ENCODE results near the gene NRIP3.
A peak's percentile ranks its signal among the peaks of the same experiment; 100 is the strongest.

Gene NRIP3

DNA sequence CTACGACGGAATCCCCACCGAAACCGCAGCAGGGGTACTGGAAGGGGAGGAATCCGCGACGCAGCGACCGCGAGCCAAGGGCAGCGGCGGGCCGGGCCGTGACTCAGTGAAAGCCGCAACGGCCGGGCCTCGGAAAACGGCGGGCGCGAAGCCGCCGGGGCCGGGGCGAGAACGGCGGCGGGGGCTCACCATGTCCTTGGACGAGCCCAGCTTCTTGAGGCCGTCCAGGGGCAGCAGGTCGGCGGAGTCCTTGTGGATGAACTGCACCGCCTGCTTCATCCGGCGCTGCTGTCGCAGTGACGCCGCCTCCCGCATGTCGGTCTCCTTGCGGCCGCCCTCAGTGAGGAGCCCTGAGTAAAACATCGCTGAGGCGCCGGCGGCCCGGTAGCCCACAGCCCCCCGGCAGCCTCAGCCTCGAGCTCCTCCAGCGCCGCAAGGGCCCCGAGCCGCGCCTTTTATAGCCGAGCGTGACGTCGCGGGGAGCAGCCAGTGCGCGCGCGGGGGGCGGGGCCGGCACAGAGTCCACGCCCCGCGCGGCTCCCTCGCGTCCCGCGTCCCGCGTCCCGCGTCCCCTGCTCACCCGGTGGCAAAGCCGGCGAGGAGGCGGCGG lies at the start of gene NRIP3:
Gene NRIP3 (minus strand): TSS at position 429 of the 610 bp plus-strand sequence. CDS start 66 bp downstream, at position 363.
- DNase-seq: no peak

DNA sequence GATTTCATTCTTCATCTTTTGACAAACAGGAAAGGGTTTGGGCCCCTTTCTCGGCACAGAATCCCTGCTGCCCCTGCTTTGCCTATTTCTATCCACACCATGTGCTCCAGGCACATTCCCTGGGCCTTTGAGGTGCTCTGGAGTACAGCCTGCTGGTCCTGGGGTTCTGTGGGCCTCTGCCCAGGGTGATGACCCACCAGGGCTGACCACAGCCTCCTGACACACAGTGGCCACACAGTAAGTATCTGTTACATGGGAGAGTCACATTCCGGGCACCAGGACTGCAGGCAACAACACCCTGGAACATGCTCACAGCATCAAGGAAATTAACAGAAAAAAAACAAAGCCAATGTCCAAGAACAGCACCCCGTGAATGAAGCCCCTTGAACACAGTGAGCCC lies 48.5 kb upstream of the NRIP3 start:
- DNase-seq: no peak

DNA sequence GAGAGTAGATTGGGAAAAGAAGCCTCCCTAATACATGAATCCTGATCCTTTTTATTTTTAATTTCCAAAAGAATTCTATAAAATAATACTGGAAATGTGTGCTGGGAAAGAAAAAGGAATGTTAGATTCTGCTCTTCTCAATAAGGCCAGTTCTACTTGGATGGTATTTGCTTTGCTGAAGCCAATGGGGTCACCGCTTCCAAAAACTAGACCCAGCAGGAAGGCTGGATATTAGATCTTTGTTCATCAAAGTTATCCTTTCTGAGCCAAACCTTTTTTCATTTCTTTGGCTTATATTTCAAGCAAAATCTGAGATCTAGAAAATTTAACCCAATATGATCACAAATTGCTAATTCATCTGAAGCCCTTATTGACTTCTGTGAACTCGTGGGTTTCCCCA lies 46.2 kb upstream of the NRIP3 start:
- DNase-seq: no peak

- DNase-seq: no peak
These were observed 44.2 kb upstream of the NRIP3 start for GRCh38 chr11:9047964-9048523.

DNA sequence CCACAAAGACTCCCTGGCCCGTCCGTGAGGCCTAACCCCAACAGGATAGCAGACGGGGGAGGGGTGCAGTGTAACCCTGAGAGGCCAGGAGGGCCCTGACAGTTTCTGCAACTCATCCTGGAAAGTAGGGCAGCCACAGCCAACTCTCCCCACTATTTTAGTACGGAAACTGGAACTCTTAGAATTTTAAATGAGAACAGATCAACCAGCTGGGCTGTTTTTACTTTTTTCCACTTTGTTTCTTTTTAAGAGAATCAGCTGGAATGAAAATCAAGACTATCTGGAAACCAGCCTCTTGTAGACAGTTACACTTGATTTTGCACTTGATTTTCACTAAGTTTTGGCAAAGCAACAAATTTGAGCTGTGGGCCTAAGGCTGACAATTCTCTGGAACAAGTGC lies 42.7 kb upstream of the NRIP3 start:
- no peak for DNase-seq

GRCh38 chr11:9042488-9042887 lies 38.7 kb upstream of the NRIP3 start:
- no peak for DNase-seq

- DNase-seq: no peak
These were observed 37.9 kb upstream of the NRIP3 start for GRCh38 chr11:9041747-9042146.

DNA sequence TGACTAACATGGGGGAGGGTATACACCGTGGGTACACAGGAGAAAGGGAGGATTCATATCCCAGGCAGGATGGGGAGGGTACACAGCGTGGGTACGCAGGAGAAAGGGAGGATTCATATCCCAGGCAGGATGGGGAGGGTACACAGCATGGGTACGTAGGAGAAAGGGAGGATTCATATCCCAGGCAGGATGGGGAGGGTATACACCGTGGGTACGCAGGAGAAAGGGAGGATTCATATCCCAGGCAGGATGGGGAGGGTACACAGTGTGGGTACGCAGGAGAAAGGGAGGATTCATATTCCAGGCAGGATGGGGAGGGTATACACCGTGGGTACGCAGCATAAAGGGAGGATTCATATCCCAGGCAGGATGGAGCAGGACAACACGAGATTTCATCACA lies 36.6 kb upstream of the NRIP3 start:
- no peak for DNase-seq

DNA sequence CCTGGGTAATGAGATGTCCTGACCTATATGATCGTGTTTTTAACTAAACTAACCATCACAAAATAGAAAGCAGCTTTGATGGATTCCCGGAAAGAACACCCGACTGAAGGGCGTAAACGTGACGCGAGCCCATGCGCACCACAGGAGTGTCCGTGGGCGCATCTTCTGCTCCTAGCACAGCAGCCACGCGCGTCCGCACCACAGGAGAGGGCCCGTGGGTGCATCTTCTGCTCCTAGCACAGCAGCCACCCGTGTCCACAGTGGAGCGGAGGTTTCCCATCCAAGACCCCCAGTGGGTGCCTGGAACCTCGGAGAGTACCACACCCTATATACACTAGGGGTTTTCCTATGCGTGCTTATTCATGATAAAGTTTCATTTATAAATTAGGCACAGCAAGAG lies 36.1 kb upstream of the NRIP3 start:
- no peak for DNase-seq

- DNase-seq: no peak
These were observed 35.4 kb upstream of the NRIP3 start for GRCh38 chr11:9039198-9039597.

DNA sequence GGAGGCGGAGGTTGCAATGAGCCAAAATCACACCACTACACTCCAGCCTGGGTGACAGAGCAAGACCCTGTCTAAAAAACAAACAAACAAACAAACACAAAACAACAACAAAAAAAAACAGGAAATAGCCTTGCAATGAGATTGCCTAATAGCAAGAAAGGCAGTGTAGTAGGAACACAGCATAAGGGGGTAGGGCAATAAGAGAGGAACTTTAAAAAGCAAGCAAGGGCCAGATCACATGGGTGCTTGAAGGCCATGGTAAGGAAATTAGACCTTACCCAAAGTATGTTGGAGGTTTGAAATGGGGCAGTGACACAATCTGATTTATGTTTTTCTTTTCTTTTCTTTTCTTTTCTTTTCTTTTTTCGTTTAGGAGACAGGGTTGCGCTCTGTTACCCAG lies 34.7 kb upstream of the NRIP3 start:
- DNase-seq: no peak

DNA sequence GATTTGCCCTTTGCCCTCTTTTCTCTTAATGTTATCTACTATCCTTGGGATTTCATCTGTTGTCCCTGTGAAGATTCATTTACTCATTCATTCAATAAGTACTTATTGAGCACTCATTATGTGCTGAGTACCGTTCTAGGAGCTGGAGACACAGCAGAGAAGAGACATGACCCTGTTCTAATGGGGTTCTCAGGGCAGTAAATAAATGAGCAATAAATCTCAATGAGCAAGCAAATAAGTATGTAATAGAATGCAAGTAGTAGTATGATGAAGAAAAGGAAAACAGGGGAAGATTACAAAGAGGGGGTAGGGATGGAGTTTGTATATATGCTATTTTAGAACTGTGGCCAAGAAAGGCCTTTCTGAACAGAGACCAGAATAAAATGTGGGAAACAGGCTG lies 34.2 kb upstream of the NRIP3 start:
- DNase-seq: no peak

DNA sequence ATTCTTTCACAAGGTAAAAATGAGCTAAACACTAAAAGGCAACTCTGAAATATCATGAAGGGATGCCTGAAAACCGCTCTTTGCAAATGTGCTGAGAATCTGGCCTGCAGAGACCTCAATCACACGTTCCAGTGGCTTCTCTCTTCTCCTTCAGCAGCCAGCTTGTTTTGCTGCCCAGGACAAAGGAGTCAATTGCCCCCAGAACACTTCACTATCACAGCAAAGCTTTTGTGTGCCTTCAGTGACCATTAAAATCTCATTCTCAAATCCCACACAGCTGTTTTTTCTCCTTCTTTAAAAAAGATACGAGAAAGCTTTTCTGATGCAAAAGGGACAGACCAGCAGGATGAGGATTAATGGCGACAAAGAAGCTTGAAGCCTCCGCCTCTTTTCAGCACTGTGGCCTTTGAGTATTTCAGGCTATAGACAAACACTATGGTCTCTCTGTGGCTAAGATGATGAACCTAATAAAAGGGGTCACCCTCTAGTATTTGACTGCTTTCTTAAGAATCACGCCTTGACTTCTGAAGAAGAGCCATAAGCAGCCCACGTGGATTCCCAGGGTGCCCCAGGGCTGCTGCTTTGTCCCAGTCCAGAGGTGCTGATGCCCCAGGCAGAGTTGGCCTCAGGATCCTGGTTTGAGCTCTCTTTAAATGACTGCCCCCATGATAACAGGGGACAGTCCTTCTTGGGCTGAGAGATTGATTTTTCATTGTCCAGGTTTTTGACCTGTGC lies 33.4 kb upstream of the NRIP3 start:
- DNase-seq: no peak

DNA sequence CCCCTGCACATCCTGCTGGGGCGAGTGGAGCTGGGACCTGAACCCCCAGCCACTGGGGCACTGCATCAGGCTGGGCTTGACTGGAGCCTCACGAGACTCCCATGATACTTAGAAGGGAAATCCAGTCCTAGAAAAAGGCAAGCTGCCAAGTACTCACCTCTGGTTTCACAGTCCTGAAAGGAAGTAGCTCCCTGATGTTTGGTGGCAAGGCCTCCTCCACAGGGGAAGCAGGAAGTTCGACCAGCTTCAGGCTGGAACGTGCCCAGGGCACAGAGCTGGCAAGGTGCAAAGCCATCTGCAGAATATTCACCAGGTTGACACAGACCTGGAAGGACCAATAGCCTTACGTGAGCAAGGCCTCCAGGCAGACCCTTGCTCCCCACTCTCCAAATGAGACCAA lies 26.8 kb upstream of the NRIP3 start:
- DNase-seq: no peak

DNA sequence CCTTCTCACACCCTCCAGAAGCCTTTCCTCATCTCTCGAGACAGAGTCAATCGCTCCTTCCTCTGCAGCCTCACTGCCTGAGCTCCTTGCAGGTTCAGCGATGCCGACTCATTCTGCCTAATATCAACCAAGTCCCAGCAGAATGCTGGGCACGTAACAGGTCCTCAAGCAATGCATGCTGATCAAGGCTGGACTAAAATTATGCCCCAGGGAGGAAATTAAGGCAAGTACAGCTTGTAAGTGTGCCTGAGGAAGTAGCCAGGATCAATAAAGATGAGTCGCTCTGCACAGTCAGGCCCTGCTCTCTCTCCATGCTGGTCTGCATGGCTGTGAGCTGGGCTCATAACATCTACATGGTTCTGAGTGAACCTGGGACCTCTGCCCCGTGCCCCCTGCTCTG lies 25.6 kb upstream of the NRIP3 start:
- no peak for DNase-seq

DNA sequence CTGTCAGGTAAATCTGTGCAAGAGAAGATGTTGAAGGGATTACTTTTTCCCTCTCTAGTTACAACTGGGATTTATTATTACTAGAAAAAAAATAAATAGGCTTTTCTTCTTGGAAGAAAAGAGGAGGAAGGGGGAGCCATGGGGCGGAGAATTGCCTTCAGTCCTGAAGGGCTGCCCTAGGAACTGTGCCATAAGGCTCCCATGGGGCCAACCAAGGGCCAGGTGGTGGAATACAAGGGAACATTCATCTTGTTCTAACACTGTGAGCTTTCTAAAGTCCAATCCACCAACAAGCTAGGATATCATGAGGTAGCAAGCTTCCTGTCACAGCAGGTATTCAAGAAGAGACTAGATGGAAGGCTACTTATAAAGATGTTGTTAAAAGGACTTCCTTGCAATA lies 24.8 kb upstream of the NRIP3 start:
- no peak for DNase-seq

DNA sequence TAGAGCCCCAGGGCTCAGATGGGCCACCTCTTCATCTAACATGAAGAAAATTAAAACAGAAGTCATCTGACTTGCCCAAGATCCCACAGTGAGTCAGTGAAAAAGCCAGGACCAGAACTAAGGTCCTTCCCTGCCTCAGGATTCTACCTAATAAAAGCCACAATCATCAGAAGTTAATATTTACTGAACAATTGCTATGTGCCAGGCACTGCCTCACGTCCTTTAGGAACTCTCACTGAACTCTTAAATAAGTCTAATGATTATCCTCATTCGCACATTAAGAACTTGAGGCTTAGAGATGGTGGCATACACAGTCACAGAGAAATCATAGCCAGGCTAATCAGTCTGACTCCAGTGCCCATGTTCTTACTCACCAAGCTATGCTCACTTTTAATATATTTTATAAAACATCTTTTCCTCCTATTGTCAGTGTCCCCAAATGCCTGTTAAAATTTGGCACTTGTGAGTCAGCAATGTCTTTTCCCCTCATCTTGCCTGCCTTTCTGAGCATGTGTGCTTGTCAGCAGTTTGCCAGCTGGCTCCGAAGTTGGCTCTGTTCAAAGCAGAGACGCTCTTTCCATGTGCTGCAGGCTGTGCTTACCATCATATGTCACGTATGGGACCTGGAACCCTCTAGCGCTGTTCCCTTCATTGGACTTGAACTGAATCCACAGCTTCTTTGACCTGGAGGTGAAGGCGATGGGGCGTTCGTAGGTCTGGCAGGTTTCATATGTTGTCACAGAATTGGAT lies 21.5 kb upstream of the NRIP3 start:
- no peak for DNase-seq

DNA sequence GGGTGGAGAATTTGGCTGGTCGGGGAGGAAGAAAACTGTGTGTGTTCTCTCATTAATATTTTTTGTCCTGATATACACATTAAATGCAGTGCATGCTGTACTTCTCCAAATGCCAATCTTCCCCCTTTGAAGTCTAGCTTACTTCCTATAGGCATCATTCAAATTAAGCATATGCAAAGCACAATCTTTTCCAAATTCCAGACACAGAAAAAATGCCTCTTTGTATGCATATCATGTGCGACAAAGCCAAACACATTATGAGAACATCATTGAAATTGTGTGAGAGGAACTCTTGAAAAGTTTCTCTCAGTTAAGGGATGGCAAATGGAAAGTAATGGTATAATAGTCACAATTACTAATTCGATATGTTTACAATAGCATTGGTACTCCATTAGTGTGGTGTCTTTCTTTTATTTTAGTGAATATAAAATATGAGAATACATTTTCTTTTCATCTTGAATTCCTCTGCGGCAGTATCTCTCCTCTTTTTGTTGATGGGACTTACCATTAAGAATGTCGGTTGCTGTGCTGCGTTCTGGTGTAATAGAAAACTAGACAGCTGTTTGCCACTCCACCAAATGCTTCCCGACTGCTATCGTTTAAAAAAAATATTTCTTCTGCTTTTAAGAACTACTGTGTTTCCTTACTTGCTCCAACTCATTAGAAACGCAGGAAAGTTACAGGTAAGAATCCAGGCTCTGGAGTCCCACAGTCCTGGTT lies 19.3 kb upstream of the NRIP3 start:
- DNase-seq: no peak

- no peak for DNase-seq
These were observed 17.1 kb upstream of the NRIP3 start for GRCh38 chr11:9020916-9021315.

- DNase-seq: no peak
These were observed 16.1 kb upstream of the NRIP3 start for GRCh38 chr11:9019861-9020260.

GRCh38 chr11:9017773-9018172 lies 14.0 kb upstream of the NRIP3 start:
- peak; percentile 46 for DNase-seq

DNA sequence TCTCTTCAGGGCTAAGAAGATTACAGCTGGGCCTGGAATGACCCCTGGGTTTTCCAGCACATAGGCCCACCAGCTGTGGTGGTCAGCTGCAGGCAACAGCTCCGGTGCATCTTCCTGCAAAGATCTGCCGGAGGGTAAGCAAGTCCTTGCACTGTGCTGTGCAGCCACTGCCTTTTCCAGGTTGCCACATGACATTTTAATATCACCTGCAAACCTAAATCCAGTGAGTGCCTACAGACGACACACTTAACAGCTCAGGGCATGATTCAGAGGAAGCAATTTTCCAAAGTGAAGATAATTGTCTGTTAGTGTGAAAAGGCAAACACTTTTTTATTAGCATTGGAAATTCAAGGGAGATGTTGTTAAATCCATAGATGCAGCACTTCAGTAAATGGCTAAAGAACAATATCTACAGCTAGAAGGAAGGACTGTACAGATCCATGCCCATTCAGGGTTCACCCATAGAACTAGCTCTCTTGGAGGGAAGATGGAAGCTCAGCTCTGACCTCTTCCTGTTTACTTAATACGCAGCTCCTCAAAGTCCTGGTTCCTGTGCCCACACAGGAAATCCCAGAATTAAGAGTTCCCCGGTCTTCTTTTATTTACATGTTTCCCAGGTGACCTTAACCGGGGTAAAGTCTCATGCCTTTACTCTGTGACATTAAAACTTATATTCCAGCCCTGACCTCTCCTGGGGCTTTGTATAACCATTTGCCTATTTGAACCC lies 13.3 kb upstream of the NRIP3 start:
- no peak for DNase-seq

GRCh38 chr11:9015677-9016076 lies 11.9 kb upstream of the NRIP3 start:
- DNase-seq: peak; percentile 11
